GM21576 (cell line): ENCODE data around the gene PHLDB3.
"Not testable (repeated sequence)": the region's sequence is repeated elsewhere in the genome, so short reads cannot be mapped to it uniquely, and the experiment has no call there.

Source experiments
- ATAC-seq: cut with Tn5 transposase; IDR thresholded peaks from one replicate; pipeline ENCODE4 v1.9.1; 2021; ENCODE audit warnings: mild to moderate bottlenecking, moderate library complexity; ENCODE audit not compliant: unreplicated experiment

The PHLDB3 gene

GRCh38 chr19:43504426-43505185, at the start of gene PHLDB3:
PHLDB3 (minus strand) TSS chr19:43504746; CDS start chr19:43504118, 628 bp downstream.
- peak; percentile 22 for ATAC-seq

- ATAC-seq = no peak
Measured at GRCh38 chr19:43553656-43554055, 49.1 kb upstream of the PHLDB3 start.

- ATAC-seq = no peak
Measured at GRCh38 chr19:43552616-43553015, 48.1 kb upstream of the PHLDB3 start.

DNA sequence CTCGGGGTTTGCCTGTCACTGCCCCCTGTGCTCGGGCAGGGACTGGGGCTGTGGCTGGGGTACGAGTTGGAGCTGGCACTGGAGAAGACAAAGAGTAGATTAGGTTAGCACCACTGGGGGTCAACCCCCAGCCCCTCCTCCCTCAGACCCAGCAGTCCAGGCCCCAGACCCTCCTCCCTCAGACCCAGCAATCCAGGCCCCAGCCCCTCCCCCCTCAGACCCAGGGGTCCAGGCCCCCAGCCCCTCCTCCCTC, 47.6 kb upstream of the PHLDB3 start:
- ATAC-seq = no peak

- no peak for ATAC-seq
Measured at GRCh38 chr19:43551399-43552197, 47.1 kb upstream of the PHLDB3 start.

- no peak for ATAC-seq
Measured at GRCh38 chr19:43548706-43549105, 44.2 kb upstream of the PHLDB3 start.

DNA sequence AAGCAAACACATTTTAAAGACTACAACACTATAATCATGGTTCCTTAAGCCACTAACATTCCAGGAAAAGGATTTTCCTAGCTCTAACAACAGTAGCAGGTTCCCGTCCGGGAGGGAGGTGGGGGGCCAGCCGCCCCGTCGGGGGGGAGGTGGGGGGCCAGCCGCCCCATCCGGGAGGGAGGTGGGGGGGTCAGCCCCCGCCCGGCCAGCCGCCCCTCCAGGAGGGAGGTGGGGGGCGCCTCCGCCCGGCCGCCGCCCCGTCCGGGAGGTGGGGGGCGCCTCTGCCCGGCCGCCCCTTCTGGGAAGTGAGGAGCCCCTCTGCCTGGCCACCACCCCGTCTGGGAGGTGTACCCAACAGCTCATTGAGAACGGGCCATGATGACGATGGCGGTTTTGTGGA, 43.4 kb upstream of the PHLDB3 start:
- ATAC-seq = not testable (repeated sequence)

- ATAC-seq = no peak
Measured at GRCh38 chr19:43546581-43546980, 42.0 kb upstream of the PHLDB3 start.

GRCh38 chr19:43545981-43546380, 41.4 kb upstream of the PHLDB3 start:
- no peak for ATAC-seq

DNA sequence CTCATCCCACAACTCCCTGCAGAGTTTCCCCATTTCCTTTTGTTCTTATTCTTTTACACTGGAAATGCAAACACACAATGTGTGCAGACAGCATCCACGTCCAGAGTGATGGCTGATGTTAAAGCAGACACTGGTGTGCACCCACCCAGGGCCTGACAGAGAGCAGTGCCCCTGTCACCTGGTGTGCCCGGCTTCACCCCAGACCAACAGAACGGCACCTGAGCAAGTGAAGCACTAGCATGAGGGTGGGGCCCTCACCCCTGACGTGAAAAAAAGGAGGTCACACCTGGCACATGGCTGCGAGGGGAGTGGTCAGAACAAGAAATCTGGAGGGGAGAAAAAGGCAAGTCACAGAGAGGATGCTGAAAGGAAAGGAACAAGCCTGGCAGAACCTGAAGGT, 40.7 kb upstream of the PHLDB3 start:
- ATAC-seq = no peak

DNA sequence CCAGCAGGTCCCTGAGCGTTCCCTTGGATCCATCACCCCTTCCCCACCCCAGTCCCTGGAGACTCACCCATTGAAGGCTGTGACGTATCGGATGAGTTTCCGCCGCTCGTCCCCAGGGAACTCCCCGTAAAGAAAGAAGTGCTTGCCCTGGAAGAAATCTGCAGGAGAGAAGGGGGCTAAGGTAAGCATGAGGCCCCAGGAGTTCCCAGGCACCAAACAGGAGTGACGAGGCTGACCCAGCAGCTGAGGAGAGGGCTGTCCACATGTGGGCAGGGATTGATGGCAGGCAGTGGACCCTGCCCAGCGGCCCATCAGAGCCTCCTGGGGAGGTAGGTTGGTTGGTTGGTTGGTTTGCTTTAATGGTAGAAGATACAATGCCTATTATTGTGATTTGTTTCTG, 39.5 kb upstream of the PHLDB3 start:
- ATAC-seq = no peak

GRCh38 chr19:43541920-43542650, 37.5 kb upstream of the PHLDB3 start:
- no peak for ATAC-seq

- no peak for ATAC-seq
Measured at GRCh38 chr19:43540381-43540780, 35.8 kb upstream of the PHLDB3 start.

- no peak for ATAC-seq
Measured at GRCh38 chr19:43538922-43539321, 34.4 kb upstream of the PHLDB3 start.

- ATAC-seq = no peak
Measured at GRCh38 chr19:43534816-43535761, 30.5 kb upstream of the PHLDB3 start.

DNA sequence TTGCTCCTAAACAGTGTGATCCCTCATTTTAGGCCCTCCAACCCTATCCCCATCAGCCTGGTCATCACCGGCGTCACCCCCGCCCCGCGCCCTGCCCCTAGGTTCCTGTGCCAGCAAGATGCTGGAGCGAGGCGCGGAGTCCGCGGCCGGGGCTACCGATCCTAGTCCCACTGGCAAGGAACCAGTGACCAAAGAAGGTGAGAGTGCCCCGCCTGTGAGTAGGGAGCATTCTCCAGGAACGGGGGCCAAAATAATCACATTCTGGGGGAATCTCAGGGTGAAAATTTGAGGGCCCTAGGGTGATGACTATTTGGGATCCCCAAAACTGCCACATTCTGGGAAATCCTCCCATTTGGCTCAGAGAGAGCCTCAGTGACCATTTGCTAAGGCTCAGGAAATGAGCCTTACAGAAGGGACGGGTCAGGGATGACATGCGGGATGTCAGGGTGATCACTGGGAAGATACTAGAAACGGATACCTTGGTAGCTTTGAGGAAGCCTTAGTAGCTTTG, 29.8 kb upstream of the PHLDB3 start:
- no peak for ATAC-seq

- peak; percentile 49 for ATAC-seq
Measured at GRCh38 chr19:43533546-43534304, 29.2 kb upstream of the PHLDB3 start.

GRCh38 chr19:43532962-43533545, 28.5 kb upstream of the PHLDB3 start, which contains the start of gene ZNF575:
ZNF575 (plus strand) TSS chr19:43533188; CDS start chr19:43534423, 1,235 bp downstream.
- ATAC-seq = peak; percentile 53

- ATAC-seq = no peak
Measured at GRCh38 chr19:43532571-43532961, 28.0 kb upstream of the PHLDB3 start.
